Fibroblast of gingiva (primary cell): Measurements from ENCODE around the gene MAN1A2.
A peak's percentile ranks its signal among the peaks of the same experiment; 100 is the strongest.

ENCODE experiments used
- DNase-seq: peaks from one replicate; pipeline ENCODE4 v3.0.0-alpha.2; 2011; ENCODE audit warnings: low read depth

MAN1A2 gene

GRCh38 chr1:117359561-117360289 is 7.5 kb upstream of the MAN1A2 start:
- no peak for DNase-seq

GRCh38 chr1:117362986-117363385 is 4.3 kb upstream of the MAN1A2 start:
- DNase-seq = no peak

GRCh38 chr1:117363571-117364048 is 3.6 kb upstream of the MAN1A2 start:
- DNase-seq = no peak

- no peak for DNase-seq
Measured at GRCh38 chr1:117364240-117364639, 3.0 kb upstream of the MAN1A2 start.

DNA sequence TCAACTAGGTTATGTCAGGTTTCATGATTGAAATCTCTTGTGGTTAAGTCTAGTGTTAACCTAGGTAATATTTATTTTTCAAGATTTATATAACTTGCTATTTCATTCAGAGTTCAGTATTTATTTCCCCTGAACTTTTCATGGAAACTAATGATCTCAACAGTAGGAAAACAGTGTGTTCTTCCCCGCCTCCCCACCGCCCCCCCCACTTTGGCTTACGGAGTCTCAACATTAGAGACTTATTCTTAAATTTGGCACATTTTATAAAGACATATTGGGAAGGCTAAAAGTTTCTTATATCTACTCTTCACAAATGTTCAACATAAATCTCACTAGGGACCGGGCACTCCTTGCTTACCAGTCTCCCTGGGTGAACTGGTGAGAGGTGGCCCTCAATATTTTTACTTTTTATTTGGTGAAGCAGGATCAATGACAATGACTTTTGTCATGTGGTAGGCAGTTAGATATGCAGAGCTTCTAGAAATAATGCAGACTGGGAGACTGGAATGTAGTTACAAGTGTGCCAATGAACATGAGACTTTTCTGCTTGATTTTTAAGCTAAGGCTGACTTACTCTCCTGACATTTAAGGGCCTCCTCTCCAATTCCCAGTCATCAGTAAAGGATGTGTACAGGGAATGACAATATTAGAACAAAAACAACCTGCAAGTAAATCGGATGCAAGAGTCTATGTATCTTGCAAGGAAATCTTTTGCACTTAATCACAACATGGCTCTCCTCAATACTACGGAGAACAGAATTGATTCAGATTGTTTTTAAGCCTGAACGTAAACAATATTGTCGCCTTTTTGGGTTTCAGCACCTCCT is 1.7 kb upstream of the MAN1A2 start:
- DNase-seq = peak; percentile 38

GRCh38 chr1:117366177-117367045 is 838 bp upstream of the MAN1A2 start:
- peak; percentile 77 for DNase-seq

- no peak for DNase-seq
Measured at GRCh38 chr1:117368116-117369108, 1.2 kb downstream of the MAN1A2 start.

- no peak for DNase-seq
Measured at GRCh38 chr1:117370071-117370470, 2.8 kb downstream of the MAN1A2 start.

- DNase-seq = no peak
Measured at GRCh38 chr1:117370509-117370908, 3.3 kb downstream of the MAN1A2 start.

DNA sequence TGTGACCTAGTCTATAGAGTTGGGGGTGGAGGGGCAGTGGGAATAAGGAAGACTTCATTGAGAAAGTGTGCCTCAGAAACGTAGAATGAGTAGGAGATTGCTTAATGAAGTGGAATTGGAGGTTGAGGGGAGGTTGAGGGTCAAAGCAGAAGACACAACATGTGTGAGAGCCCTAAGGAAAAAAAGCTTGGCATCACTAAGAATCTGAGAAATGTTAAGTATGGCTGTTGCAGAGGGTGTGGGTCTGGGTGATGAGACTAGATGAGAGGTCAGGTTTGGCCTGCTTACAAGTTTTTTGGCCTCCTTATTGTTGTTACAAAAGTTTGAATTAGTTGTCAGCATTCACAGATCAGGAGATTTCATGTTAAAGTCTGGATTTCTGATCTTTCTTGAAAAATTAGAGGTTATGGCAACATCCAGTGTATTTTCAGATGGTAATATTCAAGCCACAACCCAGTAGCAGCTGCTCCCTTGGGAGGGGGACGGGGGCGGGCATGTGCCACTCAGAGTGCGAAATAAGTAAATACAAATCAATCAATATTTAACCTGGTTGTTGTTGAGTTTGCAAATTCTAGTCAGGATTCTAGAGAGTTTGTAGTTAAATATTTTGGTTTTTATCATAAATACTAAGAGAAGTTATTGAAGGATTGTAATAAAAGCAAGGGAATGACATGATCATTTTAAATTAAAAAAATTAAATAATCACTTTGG is 4.3 kb downstream of the MAN1A2 start:
- peak; percentile 81 for DNase-seq

GRCh38 chr1:117372863-117373412 is 5.7 kb downstream of the MAN1A2 start:
- DNase-seq = no peak

DNA sequence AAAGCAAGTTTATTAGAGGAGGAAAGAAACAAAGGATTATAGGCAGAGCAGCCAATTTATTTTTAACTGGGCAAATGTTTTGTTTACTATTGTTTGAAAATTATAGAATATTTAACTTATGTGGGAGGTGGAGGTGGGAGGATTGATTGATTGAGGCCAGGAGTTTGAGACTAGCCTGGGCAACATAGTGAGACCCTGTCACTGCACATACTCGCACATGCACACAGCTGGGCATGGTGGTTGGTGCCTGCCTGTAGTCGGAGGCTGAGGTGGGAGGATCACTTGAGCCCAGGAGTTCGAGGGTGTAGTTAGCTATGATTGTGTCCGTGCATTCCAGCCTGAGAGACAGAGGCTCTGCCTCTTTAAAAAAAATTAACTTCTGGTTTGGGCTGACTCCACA is 6.7 kb downstream of the MAN1A2 start:
- DNase-seq = no peak

DNA sequence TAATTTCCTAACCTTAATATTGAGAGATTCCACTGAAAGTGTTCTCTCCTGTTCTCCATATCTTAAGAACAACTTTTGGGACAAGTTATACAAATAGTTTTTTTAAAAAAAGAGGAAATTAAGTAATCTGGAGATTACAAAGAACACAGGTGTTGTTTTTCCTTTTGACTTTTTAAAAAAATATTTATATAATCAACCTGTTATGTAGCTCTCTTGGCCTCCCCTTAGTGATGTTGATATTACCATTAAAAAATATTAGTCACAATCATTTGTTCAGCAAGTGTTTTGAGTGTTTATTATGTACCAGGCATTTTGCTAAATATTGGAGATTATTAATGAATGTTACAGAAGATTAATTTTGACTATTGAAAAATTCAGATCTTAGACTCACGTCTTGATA is 8.1 kb downstream of the MAN1A2 start:
- DNase-seq = no peak

GRCh38 chr1:117387060-117387633 is 19.9 kb downstream of the MAN1A2 start:
- DNase-seq = no peak

- no peak for DNase-seq
Measured at GRCh38 chr1:117388328-117388727, 21.1 kb downstream of the MAN1A2 start.

DNA sequence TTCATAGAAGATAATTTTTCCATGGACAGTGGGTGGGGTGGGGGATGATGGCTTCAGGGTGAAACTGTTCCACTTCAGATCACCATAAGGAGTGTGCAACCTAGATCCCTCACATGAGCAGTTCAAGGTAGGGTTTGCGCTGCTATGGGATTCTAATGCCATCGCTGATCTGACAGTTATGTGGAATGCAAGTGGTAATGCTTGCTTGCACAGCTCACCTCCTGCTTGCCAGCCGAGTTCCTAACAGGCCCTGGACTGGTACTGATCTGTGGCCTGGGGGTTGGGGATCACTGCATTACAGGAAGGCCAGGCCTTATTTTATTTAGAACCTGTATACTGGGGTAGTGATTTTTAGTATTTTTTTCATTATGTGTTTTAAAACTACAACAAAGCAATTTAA is 22.0 kb downstream of the MAN1A2 start:
- no peak for DNase-seq

DNA sequence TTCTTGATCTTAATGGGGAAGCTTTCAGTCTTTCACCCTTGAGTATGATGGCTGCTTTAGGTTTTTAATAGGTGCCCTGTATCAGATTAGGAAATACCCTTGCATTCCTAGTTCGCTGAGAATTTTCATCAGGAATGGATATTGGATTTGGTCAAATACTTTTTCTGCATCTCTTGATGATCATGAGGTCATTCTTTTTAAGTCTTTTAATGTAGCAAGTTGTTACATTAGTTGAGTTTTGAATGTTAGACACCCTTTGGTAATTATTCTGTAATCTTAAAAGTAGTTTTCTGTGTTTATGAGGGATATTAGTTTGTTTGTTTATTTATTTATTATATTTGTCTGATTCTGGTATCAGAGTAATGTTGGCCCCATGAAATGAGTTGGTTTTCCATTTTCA is 22.5 kb downstream of the MAN1A2 start:
- DNase-seq = no peak

GRCh38 chr1:117392771-117393170 is 25.5 kb downstream of the MAN1A2 start:
- DNase-seq = no peak

DNA sequence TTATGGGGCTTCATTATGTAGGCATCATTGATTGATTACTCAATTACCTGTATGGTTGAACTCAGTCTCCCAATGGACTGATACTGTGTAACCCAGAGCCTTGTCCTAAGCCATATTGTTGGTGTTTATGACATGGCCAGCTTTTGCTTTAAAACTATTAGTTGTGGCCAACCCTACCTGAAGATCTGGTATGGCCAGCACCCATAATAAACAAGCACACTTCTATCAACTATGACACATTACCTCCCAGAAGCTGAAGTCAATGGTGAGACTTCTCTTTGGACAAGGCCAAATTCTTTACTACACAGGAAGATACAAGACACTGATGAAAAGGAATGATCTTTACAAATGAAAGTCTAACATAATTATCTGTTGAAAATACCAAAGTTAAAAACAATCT is 28.8 kb downstream of the MAN1A2 start:
- no peak for DNase-seq

DNA sequence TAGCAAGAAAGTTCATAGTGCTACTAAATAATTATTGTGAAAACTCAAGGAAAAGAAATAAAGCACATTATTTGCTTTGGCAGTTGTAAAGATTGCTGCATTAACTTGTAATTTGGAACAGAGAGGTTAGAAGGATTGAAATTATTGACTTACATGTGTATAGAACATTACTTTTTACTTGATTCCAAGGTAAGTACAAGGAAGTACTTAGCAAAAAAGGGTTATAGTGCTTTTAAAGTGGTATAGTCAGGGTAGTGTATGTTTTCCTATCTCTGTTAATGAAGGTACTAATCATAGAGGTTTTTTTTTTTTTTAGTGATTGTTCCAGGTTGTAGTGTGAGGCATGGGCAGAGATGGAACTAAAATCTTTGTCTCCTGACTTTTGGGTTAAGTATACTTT is 29.4 kb downstream of the MAN1A2 start:
- DNase-seq = no peak
